ENCODE results near the gene MMP10. TPM values are rescaled to one million over a fixed set of nuclear protein-coding genes. Genes with fewer than 3 reads are reported as not detected.

Gene MMP10
- polyA plus RNA-seq, result not detected

GRCh38 chr11:102780491-102780918 is at the start of gene MMP10:
Gene MMP10, minus strand, starts transcription at chr11:102780628. Its CDS starts 37 bp downstream, at chr11:102780591.
- H3K4me1 Mint-ChIP-seq, result no peaks in the 10 kb centered on the region
- no peak for DNase-seq

GRCh38 chr11:102829316-102830000 is 49.0 kb upstream of the MMP10 start:
- no peak for DNase-seq
- Mint-ChIP-seq H3K27ac (no peak overlapping the region), H3K27me3 (ENCODE audit: low read depth in 3 of 3) (peaks cover 5 to 6% (median 6%) of the 10 kb centered on the region in 3 donors), H3K9me3 (peaks cover 0 to 2% (median 0%) of the 10 kb centered on the region in 6 donors), H3K36me3 (no peaks in the 10 kb centered on the region), H3K4me1 (no peaks in the 10 kb centered on the region), H3K4me3 (no peak overlapping the region)

More at GRCh38 chr11:102780491-102780918, at the start of gene MMP10:
- H3K9me3 Mint-ChIP-seq, result no peaks in the 10 kb centered on the region
- no peaks in the 10 kb centered on the region for H3K36me3 Mint-ChIP-seq
- H3K27me3 Mint-ChIP-seq (ENCODE audit: low read depth in 3 of 3), result peaks cover 0 to 3% (median 0%) of the 10 kb centered on the region in 3 donors
- H3K27ac Mint-ChIP-seq, result no peak within 1 kb of the TSS
- H3K4me3 Mint-ChIP-seq, result no peak within 1 kb of the TSS

GRCh38 chr11:102824556-102824955 is 44.1 kb upstream of the MMP10 start:
- H3K27ac Mint-ChIP-seq, result no peak overlapping the region
- no peak for DNase-seq
- no peaks in the 10 kb centered on the region for H3K4me1 Mint-ChIP-seq
- H3K9me3 Mint-ChIP-seq, result peaks cover 0 to 2% (median 0%) of the 10 kb centered on the region in 6 donors
- H3K36me3 Mint-ChIP-seq, result no peaks in the 10 kb centered on the region
- H3K27me3 Mint-ChIP-seq (ENCODE audit: low read depth in 3 of 3), result peaks cover 0 to 3% (median 0%) of the 10 kb centered on the region in 3 donors
- no peak overlapping the region for H3K4me3 Mint-ChIP-seq

GRCh38 chr11:102819491-102819890 is 39.1 kb upstream of the MMP10 start:
- H3K9me3 Mint-ChIP-seq, result peaks cover 0 to 19% (median 10%) of the 10 kb centered on the region in 6 donors
- H3K27ac Mint-ChIP-seq, result no peak overlapping the region
- no peaks in the 10 kb centered on the region for H3K36me3 Mint-ChIP-seq
- no peak overlapping the region for H3K4me3 Mint-ChIP-seq
- DNase-seq, result no peak
- H3K4me1 Mint-ChIP-seq, result no peaks in the 10 kb centered on the region
- H3K27me3 Mint-ChIP-seq (ENCODE audit: low read depth in 3 of 3), result peaks cover 0 to 4% (median 4%) of the 10 kb centered on the region in 3 donors

GRCh38 chr11:102813484-102813883 is 33.1 kb upstream of the MMP10 start:
- peaks cover 4 to 6% (median 5%) of the 10 kb centered on the region in 3 donors for H3K27me3 Mint-ChIP-seq (ENCODE audit: low read depth in 3 of 3)
- H3K27ac Mint-ChIP-seq, result no peak overlapping the region
- H3K9me3 Mint-ChIP-seq, result peaks cover 0 to 19% (median 9%) of the 10 kb centered on the region in 6 donors
- no peaks in the 10 kb centered on the region for H3K4me1 Mint-ChIP-seq
- H3K4me3 Mint-ChIP-seq, result no peak overlapping the region
- no peaks in the 10 kb centered on the region for H3K36me3 Mint-ChIP-seq
- no peak for DNase-seq

- H3K36me3 Mint-ChIP-seq, result no peaks in the 10 kb centered on the region
- peaks cover 4 to 7% (median 6%) of the 10 kb centered on the region in 3 donors for H3K27me3 Mint-ChIP-seq (ENCODE audit: low read depth in 3 of 3)
- peaks cover 0 to 14% (median 6%) of the 10 kb centered on the region in 6 donors for H3K9me3 Mint-ChIP-seq
- H3K27ac Mint-ChIP-seq, result no peak overlapping the region
- no peaks in the 10 kb centered on the region for H3K4me1 Mint-ChIP-seq
- no peak for DNase-seq
- H3K4me3 Mint-ChIP-seq, result no peak overlapping the region
Observed at GRCh38 chr11:102812188-102812587, 31.8 kb upstream of the MMP10 start.

GRCh38 chr11:102810950-102811660 is 30.7 kb upstream of the MMP10 start:
- Mint-ChIP-seq H3K9me3 (peaks cover 0 to 5% (median 0%) of the 10 kb centered on the region in 6 donors), H3K36me3 (no peaks in the 10 kb centered on the region), H3K27me3 (ENCODE audit: low read depth in 3 of 3) (peaks cover 1 to 7% (median 4%) of the 10 kb centered on the region in 3 donors), H3K27ac (no peak overlapping the region), H3K4me3 (no peak overlapping the region), H3K4me1 (no peaks in the 10 kb centered on the region)
- no peak for DNase-seq

- no peak overlapping the region for H3K27ac Mint-ChIP-seq
- H3K4me3 Mint-ChIP-seq, result no peak overlapping the region
- H3K4me1 Mint-ChIP-seq, result no peaks in the 10 kb centered on the region
- H3K36me3 Mint-ChIP-seq, result no peaks in the 10 kb centered on the region
- no peak for DNase-seq
- H3K9me3 Mint-ChIP-seq, result no peaks in the 10 kb centered on the region
- H3K27me3 Mint-ChIP-seq (ENCODE audit: low read depth in 3 of 3), result peaks cover 0 to 8% (median 1%) of the 10 kb centered on the region in 3 donors
Observed at GRCh38 chr11:102809971-102810370, 29.5 kb upstream of the MMP10 start.

- no peak for DNase-seq
- Mint-ChIP-seq H3K4me3 (no peak overlapping the region), H3K9me3 (peaks cover 0 to 2% (median 0%) of the 10 kb centered on the region in 6 donors), H3K36me3 (no peaks in the 10 kb centered on the region), H3K4me1 (no peaks in the 10 kb centered on the region), H3K27ac (no peak overlapping the region), H3K27me3 (ENCODE audit: low read depth in 3 of 3) (peaks cover 0 to 7% (median 1%) of the 10 kb centered on the region in 3 donors)
Observed at GRCh38 chr11:102807921-102808320, 27.5 kb upstream of the MMP10 start.

GRCh38 chr11:102806296-102806695 is 25.9 kb upstream of the MMP10 start:
- H3K27ac Mint-ChIP-seq, result no peak overlapping the region
- H3K4me1 Mint-ChIP-seq, result no peaks in the 10 kb centered on the region
- no peak overlapping the region for H3K4me3 Mint-ChIP-seq
- H3K9me3 Mint-ChIP-seq, result peaks cover 0 to 2% (median 0%) of the 10 kb centered on the region in 6 donors
- H3K27me3 Mint-ChIP-seq (ENCODE audit: low read depth in 3 of 3), result peaks cover 0 to 7% (median 1%) of the 10 kb centered on the region in 3 donors
- no peak for DNase-seq
- no peaks in the 10 kb centered on the region for H3K36me3 Mint-ChIP-seq

- Mint-ChIP-seq H3K27ac (no peak overlapping the region), H3K27me3 (ENCODE audit: low read depth in 3 of 3) (peaks cover 0 to 1% (median 0%) of the 10 kb centered on the region in 3 donors), H3K36me3 (no peaks in the 10 kb centered on the region), H3K9me3 (peaks cover 0 to 2% (median 0%) of the 10 kb centered on the region in 6 donors), H3K4me3 (no peak overlapping the region), H3K4me1 (no peaks in the 10 kb centered on the region)
- no peak for DNase-seq
Observed at GRCh38 chr11:102802341-102802740, 21.9 kb upstream of the MMP10 start.

- peaks cover 0 to under 1% (median 0%) of the 10 kb centered on the region in 3 donors for H3K27me3 Mint-ChIP-seq (ENCODE audit: low read depth in 3 of 3)
- H3K36me3 Mint-ChIP-seq, result no peaks in the 10 kb centered on the region
- H3K27ac Mint-ChIP-seq, result no peak overlapping the region
- H3K4me1 Mint-ChIP-seq, result no peaks in the 10 kb centered on the region
- DNase-seq, result no peak
- no peak overlapping the region for H3K4me3 Mint-ChIP-seq
- H3K9me3 Mint-ChIP-seq, result peaks cover 0 to 2% (median 0%) of the 10 kb centered on the region in 6 donors
Observed at GRCh38 chr11:102800767-102801166, 20.3 kb upstream of the MMP10 start.

GRCh38 chr11:102799681-102800340 is 19.4 kb upstream of the MMP10 start:
- H3K9me3 Mint-ChIP-seq, result peaks cover 0 to 2% (median 0%) of the 10 kb centered on the region in 6 donors

More at GRCh38 chr11:102799681-102800340, 19.4 kb upstream of the MMP10 start:
- Mint-ChIP-seq H3K27ac (no peak overlapping the region), H3K4me3 (no peak overlapping the region), H3K36me3 (no peaks in the 10 kb centered on the region), H3K4me1 (no peaks in the 10 kb centered on the region), H3K27me3 (ENCODE audit: low read depth in 3 of 3) (no peaks in the 10 kb centered on the region)
- no peak for DNase-seq

Data from immature natural killer cell (primary cell).